GM04504 (cell line): ENCODE measurements around the gene ITGBL1.

Source experiments
- DNase-seq: peaks from one replicate; pipeline ENCODE4 v3.0.0-alpha.2; 2012; ENCODE audit warnings: low read depth

ITGBL1 gene

GRCh38 chr13:101567841-101568240 is 115.4 kb downstream of the ITGBL1 start:
- DNase-seq: no peak

- no peak for DNase-seq
These were observed 117.3 kb downstream of the ITGBL1 start for GRCh38 chr13:101569807-101570206.

GRCh38 chr13:101570410-101570809 is 117.9 kb downstream of the ITGBL1 start:
- no peak for DNase-seq

GRCh38 chr13:101572456-101572855 is 120.0 kb downstream of the ITGBL1 start:
- DNase-seq: no peak

- no peak for DNase-seq
These were observed 123.1 kb downstream of the ITGBL1 start for GRCh38 chr13:101575581-101575980.

- DNase-seq: no peak
These were observed 124.0 kb downstream of the ITGBL1 start for GRCh38 chr13:101576455-101576854.

GRCh38 chr13:101576977-101577376 is 124.5 kb downstream of the ITGBL1 start:
- no peak for DNase-seq

- DNase-seq: no peak
These were observed 126.9 kb downstream of the ITGBL1 start for GRCh38 chr13:101579281-101579802.

GRCh38 chr13:101584331-101584730 is 131.9 kb downstream of the ITGBL1 start:
- DNase-seq: no peak

GRCh38 chr13:101590479-101590878 is 138.0 kb downstream of the ITGBL1 start:
- DNase-seq: no peak

- no peak for DNase-seq
These were observed 142.5 kb downstream of the ITGBL1 start for GRCh38 chr13:101594936-101595335.

- DNase-seq: no peak
These were observed 144.3 kb downstream of the ITGBL1 start for GRCh38 chr13:101596803-101597202.

GRCh38 chr13:101611491-101612475 is 159.3 kb downstream of the ITGBL1 start:
- DNase-seq: no peak

- DNase-seq: no peak
These were observed 160.3 kb downstream of the ITGBL1 start for GRCh38 chr13:101612735-101613134.

GRCh38 chr13:101614491-101614890 is 162.0 kb downstream of the ITGBL1 start:
- no peak for DNase-seq

GRCh38 chr13:101618440-101619187 is 166.1 kb downstream of the ITGBL1 start:
- DNase-seq: no peak

GRCh38 chr13:101621099-101621498 is 168.6 kb downstream of the ITGBL1 start:
- DNase-seq: no peak

GRCh38 chr13:101623470-101624209 is 171.2 kb downstream of the ITGBL1 start:
- no peak for DNase-seq

GRCh38 chr13:101624210-101624922 is 171.9 kb downstream of the ITGBL1 start:
- no peak for DNase-seq

- no peak for DNase-seq
These were observed 172.5 kb downstream of the ITGBL1 start for GRCh38 chr13:101624981-101625380.

GRCh38 chr13:101626925-101627555 is 174.6 kb downstream of the ITGBL1 start:
- DNase-seq: no peak
